ENCODE data around the gene KRI1.

KRI1 gene

DNA sequence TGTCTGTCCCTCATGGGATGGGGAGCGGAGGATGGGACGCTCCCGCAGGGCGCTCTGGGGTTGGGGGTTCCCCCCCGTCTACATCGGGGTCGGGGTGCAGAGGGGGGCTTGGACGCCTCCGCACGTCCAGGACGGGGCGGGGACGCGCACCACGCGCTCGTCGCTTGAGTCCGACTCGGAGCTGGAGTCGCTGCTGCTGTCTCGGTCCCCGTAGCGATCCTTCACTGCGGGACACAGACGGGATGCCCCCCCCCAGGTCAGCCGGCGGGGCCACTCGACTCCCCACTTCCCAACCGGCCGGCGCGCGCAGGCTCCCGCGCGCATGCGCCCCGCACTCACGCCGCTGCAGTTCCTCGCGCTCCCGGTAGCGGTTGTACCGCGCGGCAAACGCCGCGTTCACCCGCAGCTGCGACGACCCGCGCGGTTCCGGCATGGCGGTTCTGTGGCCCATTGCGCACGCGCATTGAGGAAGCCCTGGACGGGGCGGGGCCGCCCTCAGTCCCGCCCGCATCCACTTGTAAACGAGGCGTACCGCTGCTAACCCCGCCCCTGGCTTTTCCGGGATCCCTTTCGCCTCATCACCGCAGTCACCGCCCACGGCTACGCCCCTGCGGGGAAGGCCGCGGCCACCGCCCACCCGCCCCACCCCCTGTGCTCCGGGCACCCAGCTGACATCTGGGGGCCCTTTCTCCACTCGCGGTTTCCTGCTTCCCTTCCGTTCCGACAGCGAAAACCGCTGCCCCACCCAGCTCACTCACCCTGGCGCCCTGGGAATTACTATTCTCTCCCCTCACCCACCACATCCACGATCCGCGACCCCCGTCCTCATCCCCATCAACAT, at the start of gene KRI1:
KRI1 (minus strand) TSS at position 444 of the 841 bp plus-strand sequence; CDS start at position 433, 11 bp downstream.
- DNase-seq (ENCODE audit: low read depth in 1 of 2, low spot score in 1 of 2), result peak; percentile 97 to 98

- no peak for DNase-seq (ENCODE audit: low read depth in 1 of 2, low spot score in 1 of 2)
These were observed 46.8 kb upstream of the KRI1 start for GRCh38 chr19:10612499-10613119.

DNA sequence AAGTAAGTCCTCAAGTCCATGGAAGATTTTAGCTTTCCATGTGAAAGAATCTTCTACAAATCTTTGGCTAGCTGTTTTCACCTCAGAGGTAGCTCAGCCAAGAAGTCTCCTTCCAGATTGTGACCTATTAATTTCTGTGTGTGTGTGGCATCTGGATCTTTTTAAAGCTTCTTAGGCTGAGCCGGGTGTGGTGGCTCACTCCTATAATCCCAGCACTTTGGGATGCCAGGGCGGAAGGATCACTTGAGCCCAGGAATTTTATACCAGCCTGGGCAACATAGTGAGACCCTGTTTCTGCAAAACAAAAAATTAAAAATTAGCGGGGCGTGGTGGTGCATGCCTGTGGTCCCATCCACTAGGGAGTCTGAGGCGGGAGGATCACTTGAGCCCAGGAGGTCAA, 46.1 kb upstream of the KRI1 start:
- no peak for DNase-seq (ENCODE audit: low read depth in 1 of 2, low spot score in 1 of 2)

DNA sequence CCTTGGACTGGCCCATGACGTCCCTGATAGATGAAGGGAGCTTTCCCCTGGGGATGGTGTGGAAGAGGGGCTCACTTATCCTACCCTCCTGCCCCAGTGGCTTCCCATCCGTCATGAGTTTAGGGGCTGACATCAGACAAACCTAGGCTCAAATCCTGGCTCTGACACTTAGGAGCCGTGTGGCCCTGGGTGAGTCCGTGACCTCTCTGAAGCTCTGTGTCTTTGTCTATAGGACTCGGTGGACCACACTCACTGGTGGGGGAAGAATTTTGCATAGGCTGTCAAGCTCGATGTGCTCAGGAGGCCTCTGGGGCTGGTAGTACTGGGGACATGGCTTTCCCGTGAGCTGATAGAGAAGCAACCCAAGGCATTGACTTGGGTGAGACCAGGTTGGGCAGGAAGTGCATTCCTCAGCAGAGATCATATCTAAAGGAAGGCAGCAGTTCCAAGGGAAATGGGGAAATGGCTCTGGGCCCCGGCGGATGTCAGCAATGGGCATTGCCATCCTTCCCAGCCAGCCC, 38.7 kb upstream of the KRI1 start:
- DNase-seq (ENCODE audit: low read depth in 1 of 2, low spot score in 1 of 2), result no peak

DNA sequence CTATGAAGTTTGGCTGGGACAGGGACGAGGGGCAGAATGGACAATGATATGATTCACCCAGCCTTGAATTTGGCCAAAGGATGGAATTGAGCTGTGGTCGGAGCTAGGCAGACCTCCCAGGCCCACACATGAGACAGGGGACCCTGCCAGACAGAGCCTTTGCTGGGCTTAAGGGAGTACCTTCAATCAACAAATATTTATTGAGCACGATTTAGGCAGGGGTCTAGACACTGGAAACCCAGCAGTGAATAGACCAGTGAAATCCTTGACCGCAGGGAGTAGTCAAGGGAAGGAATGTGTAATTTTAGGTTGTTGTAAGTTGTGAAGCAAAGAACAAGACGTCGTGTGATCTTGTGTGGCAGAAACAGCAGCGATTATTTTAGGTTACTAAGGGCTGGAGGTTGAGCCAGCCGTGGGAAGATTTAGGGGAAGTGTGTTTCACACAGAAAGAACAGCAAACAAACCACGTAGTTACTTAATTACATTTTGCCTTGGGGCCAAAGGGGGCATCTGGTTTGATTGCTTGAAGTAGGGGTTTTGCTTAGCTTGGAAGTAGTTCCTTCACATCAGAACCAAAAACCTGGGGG, 38.2 kb upstream of the KRI1 start:
- DNase-seq (ENCODE audit: low read depth in 1 of 2, low spot score in 1 of 2), result no peak

- DNase-seq (ENCODE audit: low read depth in 1 of 2, low spot score in 1 of 2), result peak; percentile 47 to 73
These were observed 37.5 kb upstream of the KRI1 start for GRCh38 chr19:10603084-10603872.

DNA sequence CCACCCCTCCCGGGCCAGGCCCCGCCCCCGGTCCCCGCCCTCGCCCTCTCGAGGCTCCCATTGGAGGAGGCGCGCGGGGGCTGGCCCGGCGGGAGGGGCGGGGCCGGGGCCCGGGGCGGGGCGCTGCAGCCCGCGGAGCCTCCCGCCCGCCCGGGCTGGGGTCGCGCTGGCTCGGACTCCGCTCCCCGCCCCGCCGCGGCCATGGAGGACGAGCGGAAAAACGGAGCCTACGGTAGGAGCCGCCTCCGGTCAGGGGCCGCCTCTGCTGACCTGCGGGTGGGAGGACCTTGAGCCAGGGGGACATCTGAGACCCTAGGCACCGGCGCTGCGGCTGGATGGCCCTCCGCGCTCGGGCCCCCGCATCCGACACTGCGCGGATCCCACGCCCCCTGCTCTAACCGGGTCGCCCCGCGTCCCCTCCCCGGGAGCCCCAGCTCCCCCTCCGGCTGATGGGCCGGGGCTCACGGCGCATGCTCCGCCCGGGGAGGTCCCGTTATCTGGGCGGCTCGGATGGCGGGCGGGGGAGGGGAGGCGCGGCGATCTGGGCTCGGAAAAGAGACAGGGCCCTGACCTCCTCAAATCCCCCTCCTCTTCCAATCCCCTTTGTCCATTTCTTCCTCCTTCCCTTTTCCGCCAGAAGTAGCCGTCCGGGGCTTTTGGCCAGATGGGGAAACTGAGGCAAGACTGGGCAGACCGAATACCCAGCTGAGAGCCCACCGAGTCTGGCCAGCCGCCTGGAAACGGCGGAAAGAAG, 36.7 kb upstream of the KRI1 start:
- peak; percentile 83 to 93 for DNase-seq (ENCODE audit: low read depth in 1 of 2, low spot score in 1 of 2)

GRCh38 chr19:10601999-10602329, 36.2 kb upstream of the KRI1 start:
- no peak for DNase-seq (ENCODE audit: low read depth in 1 of 2, low spot score in 1 of 2)

DNA sequence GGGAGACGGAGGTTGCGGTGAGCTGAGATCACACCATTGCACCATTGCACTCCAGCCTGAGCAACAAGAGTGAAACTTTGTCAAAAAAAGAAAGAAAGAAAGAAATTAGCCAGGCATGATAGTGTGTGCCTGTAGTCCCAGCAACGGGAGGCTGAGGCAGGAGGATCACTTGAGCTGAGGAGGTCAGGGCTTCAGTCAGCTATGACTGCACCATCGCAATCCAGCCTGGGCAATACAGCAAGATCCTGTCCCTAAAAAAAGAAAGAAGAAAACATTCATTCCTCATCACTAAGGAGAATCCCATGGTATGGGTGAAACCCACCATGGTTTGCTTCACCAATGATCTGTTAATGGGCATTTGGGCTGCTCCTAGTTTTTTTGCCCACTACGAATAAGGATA, 34.3 kb upstream of the KRI1 start:
- no peak for DNase-seq (ENCODE audit: low read depth in 1 of 2, low spot score in 1 of 2)

GRCh38 chr19:10593820-10594637, 28.2 kb upstream of the KRI1 start:
- no peak for DNase-seq (ENCODE audit: low read depth in 1 of 2, low spot score in 1 of 2)

DNA sequence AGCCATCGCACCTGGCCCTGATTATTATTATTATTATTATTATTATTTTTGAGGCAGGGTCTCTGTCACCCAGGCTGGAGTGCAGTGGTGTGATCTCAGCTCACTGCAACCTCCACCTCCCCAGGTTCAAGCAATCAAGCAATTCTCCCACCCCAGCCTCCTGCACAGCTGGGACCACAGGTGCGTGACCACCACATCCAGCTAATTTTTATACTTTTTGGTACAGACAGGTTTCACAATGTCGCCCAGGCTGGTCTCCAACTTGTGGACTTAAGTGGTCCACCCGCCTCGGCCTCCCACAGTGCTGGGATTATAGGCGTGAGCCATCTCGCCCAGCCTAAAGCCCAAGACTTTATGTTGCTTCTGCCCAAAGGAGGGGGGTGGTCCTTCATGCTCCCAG, 27.3 kb upstream of the KRI1 start:
- no peak for DNase-seq (ENCODE audit: low read depth in 1 of 2, low spot score in 1 of 2)

GRCh38 chr19:10587839-10588150, 22.0 kb upstream of the KRI1 start:
- no peak for DNase-seq (ENCODE audit: low read depth in 1 of 2, low spot score in 1 of 2)

DNA sequence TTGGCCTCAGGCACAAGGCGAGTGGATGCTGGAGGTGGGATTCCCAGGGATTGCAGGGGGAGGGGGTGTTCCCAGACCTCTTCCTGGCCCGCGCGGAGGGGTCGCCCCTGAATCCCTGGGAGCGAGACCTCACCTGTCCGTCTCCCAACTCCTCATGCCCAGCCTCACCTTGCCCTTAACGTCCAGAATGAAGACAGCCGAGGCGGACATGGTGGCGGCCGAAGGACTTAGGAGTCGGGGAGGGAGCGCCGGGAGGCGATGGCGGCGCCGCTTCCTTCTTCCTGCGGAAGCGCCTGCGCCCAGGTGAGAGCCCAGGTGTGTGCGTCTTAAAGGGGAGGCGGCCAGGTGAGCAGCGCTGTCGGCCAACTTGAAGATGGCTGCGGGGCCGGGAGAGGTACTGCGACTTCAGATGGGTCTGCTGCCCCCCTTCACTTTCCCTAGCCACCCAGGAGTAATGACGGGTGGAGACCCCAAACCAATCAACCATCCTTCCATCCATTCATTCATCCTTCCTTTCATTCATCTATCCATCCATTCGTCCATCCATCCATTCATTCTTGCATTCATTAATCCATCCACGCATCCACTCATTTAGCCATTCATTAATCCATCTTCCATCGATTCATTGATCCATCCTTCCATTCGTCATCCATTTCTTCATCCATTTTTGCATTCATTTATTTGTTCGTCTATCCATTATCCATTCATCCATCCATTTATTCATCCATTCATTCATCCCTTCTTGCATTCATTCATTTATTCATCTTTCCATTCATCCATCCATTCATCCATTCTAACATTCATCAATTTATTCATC, 21.4 kb upstream of the KRI1 start, which contains the start of gene AP1M2:
AP1M2 (minus strand) TSS at position 291 of the 817 bp plus-strand sequence; CDS start at position 210, 81 bp downstream.
- DNase-seq (ENCODE audit: low read depth in 1 of 2, low spot score in 1 of 2), result no peak

DNA sequence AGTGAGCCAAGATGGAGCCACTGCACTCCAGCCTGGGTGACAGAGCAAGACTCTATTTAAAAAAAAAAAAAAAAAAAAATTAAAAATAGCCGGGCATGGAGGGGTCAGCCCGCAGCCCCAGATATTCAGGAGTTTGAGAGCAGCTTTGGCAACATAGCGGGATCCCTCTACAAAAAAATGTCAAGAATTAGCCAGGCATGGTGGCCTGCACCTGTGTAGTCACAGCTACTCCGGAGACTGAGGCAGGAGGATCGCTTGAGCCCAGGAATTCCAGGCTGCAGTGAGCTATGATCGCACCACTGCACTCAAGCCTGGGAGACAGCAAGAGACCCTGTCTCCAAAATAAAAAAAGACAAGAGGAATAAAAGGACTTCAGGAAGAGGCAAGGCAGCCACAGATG, 20.6 kb upstream of the KRI1 start:
- no peak for DNase-seq (ENCODE audit: low read depth in 1 of 2, low spot score in 1 of 2)

- DNase-seq (ENCODE audit: low read depth in 1 of 2, low spot score in 1 of 2), result no peak
These were observed 17.4 kb upstream of the KRI1 start for GRCh38 chr19:10583036-10583776.

DNA sequence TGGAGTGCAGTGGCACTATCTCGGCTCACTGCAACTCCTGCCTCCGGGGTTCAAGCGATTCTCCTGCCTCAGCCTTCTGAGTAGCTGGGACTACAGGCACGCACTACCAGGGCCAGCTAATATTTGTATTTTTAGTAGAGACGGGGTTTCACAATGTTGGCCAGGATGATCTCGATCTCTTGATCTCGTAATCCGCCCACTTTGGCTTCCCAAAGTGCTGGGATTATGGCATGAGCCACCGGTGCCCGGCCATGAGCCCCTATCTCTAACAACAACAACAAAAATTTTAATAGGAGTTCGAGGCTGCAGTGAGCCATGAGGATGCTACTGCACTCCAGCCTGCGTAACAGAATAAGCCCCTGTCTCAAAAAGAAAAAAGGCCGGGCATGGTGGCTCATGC, 16.3 kb upstream of the KRI1 start:
- no peak for DNase-seq (ENCODE audit: low read depth in 1 of 2, low spot score in 1 of 2)

DNA sequence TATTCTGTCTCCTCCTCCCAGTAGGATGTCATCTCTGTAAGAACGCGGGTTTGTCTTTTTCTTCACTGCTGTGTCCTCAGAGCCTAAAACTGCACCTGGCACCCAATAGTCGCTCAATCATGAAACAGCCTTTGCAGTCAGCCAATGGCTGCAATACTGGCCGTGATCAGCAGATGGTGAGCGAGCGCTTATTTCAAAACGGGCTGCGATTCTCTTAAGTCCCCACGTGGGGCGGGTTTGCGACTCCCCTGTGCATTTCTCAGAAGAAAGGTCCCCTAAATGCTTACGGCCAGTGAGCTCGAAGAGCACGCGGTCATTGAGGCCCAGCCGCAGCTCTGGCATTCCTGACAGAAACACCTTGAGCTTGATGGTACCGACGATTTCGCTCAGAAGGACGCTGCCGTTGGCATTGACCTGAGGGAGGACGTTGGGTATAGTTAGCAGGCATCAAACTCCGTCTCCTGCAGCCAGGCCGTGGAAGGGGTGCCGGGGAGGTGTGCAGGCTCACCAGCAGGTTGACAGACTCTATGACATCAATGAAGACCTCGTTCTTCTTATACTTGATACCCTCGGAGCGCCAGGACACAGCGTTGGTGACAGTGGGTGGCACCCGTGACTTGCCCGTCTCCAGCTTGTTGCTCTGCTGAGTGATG, 15.3 kb upstream of the KRI1 start:
- DNase-seq (ENCODE audit: low read depth in 1 of 2, low spot score in 1 of 2), result peak; percentile 73 to 84

DNA sequence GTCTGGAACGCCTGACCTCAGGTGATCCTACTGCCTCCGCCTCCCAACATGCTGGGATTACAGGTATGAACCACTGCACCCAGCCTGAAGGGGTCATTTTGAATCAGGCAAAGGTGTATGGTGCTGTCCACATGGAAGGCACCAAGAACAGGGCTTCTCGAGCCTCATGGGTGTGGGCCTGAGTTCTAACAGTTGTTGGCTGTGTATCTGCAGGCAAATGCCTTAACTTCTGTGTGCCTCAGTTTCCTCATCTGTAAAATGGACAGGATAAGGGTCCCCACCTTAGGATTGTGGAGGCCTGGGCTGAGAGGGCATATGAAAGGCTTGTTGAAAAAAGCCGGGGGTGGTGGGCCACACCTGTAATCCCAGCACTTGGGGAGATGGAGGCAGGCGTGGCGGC, 12.1 kb upstream of the KRI1 start:
- no peak for DNase-seq (ENCODE audit: low read depth in 1 of 2, low spot score in 1 of 2)

Measured in stimulated activated CD4-positive, alpha-beta T cell treated with anti-CD3 and anti-CD28 coated beads, Interleukin-15, amount 100 ng/mL, for 1 hour (primary cell).